Smooth muscle cell (in vitro differentiated cells): ENCODE results near the gene HCN2. TPM values are rescaled to one million over a fixed set of nuclear protein-coding genes. Genes with fewer than 3 reads are reported as not detected.

Experiments
- DNase-seq: peaks from one replicate; lab custom pipeline; 2025; ENCODE audit not compliant: unreplicated experiment; lab: John Stamatoyannopoulos, UW
- H2AFZ ChIP-seq: fragments of 200-600 bp; sonication (generic); 2 replicates; pipeline ENCODE4 v1.6.0; 2016; ENCODE audit warnings: antibody characterized with exemption, low read depth, mild to moderate bottlenecking
- H3F3A ChIP-seq: fragments of 200-600 bp; sonication (generic); 2 replicates; pipeline ENCODE4 v1.6.0; 2017; ENCODE audit warnings: antibody characterized with exemption, low read depth
- H3K27ac ChIP-seq: fragments of 200-600 bp; sonication (generic); 2 replicates; pipeline ENCODE4 v1.5.1; 2016; ENCODE audit warnings: low read depth, mild to moderate bottlenecking
- H3K27me3 ChIP-seq: fragments of 200-600 bp; sonication (generic); 2 replicates; pipeline ENCODE4 v1.6.1; 2016; ENCODE audit warnings: low read depth, mild to moderate bottlenecking
- H3K36me3 ChIP-seq: fragments of 200-600 bp; sonication (generic); 2 replicates; pipeline ENCODE4 v1.5.1; 2016; ENCODE audit warnings: low read depth
- H3K4me1 ChIP-seq: fragments of 200-600 bp; sonication (generic); 2 replicates; pipeline ENCODE4 v1.5.1; 2016; ENCODE audit warnings: low read depth
- H3K4me2 ChIP-seq: fragments of 200-600 bp; sonication (generic); 2 replicates; pipeline ENCODE4 v1.6.0; 2016; ENCODE audit warnings: mild to moderate bottlenecking
- H3K4me3 ChIP-seq: fragments of 200-600 bp; sonication (generic); 2 replicates; pipeline ENCODE4 v1.5.1; 2016; ENCODE audit warnings: mild to moderate bottlenecking
- H3K79me2 ChIP-seq: fragments of 200-600 bp; sonication (generic); 2 replicates; pipeline ENCODE4 v1.6.0; 2016; ENCODE audit warnings: low read depth, mild to moderate bottlenecking
- H3K9ac ChIP-seq: fragments of 200-600 bp; sonication (generic); 2 replicates; pipeline ENCODE4 v1.6.0; 2016; ENCODE audit warnings: low read depth
- H3K9me3 ChIP-seq: fragments of 200-600 bp; sonication (generic); replicated peaks from 2 replicates; pipeline ENCODE4 v1.5.1; 2016; ENCODE audit warnings: low read depth
- H4K20me1 ChIP-seq: fragments of 200-600 bp; sonication (generic); 2 replicates; pipeline ENCODE4 v1.6.0; 2016; ENCODE audit warnings: low read depth
- CTCF ChIP-seq: fragments of 200-600 bp; sonication (generic); IDR thresholded peaks from 2 replicates; pipeline ENCODE4 v1.5.1; 2017; ENCODE audit warnings: borderline replicate concordance, mild to moderate bottlenecking, antibody characterized with exemption; ENCODE audit not compliant: insufficient read depth, poor library complexity, severe bottlenecking
- WGBS: methylation state at CpG from one replicate; pipeline ENCODE4 v1.1.7; 2016; ENCODE audit warnings: low lambda C conversion rate; 5-methylcytosine and 5-hydroxymethylcytosine counted together
- polyA plus RNA-seq: library from polyadenylated mRNA; unstranded; fragments of >200 nt; fragmentation: Nextera tagmentation; extraction: Ambion mirVana; gene quantifications from 2 replicates; pipeline ENCODE4 v1.2.1, GENCODE V29; 2016
- total RNA-seq: library from RNA; depleted of rRNA; stranded (reverse); fragments of >200 nt; gene quantifications from 2 replicates; pipeline ENCODE4 v1.2.3, GENCODE V29; 2014

The HCN2 gene
- total and polyA plus RNA-seq, 2 experiments from 2014 or later: 0.49 to 0.81 TPM

- 95% methylated on average over 34 of the region's 34 CpGs for WGBS
- Histone ChIP-seq H3K27ac (no peak overlapping the region), H2AFZ (no peak overlapping the region), H4K20me1 (peaks cover 33% of the 10 kb centered on the region), H3K4me2 (no peak overlapping the region), H3F3A (no peaks in the 10 kb centered on the region), H3K4me1 (no peaks in the 10 kb centered on the region), H3K9me3 (no peaks in the 10 kb centered on the region), H3K4me3 (no peak overlapping the region), H3K79me2 (no peaks in the 10 kb centered on the region), H3K36me3 (no peaks in the 10 kb centered on the region), H3K9ac (no peak overlapping the region), H3K27me3 (no peaks in the 10 kb centered on the region)
- DNase-seq: no peak
- TF ChIP-seq CTCF: no peak
Measured at GRCh38 chr19:542173-542866, 47.4 kb upstream of the HCN2 start.

GRCh38 chr19:543910-544608, 45.6 kb upstream of the HCN2 start, which contains the start of gene GZMM:
TSS of gene GZMM (plus strand) at chr19:544053. CDS start at chr19:544072, 19 bp downstream.
- Histone ChIP-seq H2AFZ (no peak within 1 kb of the TSS), H4K20me1 (peaks cover 18% of the 10 kb centered on the region), H3F3A (no peaks in the 10 kb centered on the region), H3K27ac (no peak within 1 kb of the TSS), H3K79me2 (no peaks in the 10 kb centered on the region), H3K36me3 (no peaks in the 10 kb centered on the region), H3K9me3 (no peaks in the 10 kb centered on the region), H3K27me3 (no peaks in the 10 kb centered on the region), H3K4me1 (no peaks in the 10 kb centered on the region), H3K4me2 (no peak within 1 kb of the TSS), H3K9ac (no peak within 1 kb of the TSS), H3K4me3 (no peak within 1 kb of the TSS)
- 92% methylated on average over 31 of the region's 31 CpGs for WGBS
- no peak for DNase-seq
- TF ChIP-seq CTCF: no peak

GRCh38 chr19:547117-547516, 42.6 kb upstream of the HCN2 start:
- no peaks in the 10 kb centered on the region for H3K36me3 ChIP-seq
- no peak overlapping the region for H2AFZ ChIP-seq
- no peaks in the 10 kb centered on the region for H3K9me3 ChIP-seq
- no peak overlapping the region for H3K4me3 ChIP-seq
- WGBS: 93% methylated on average over 12 of the region's 15 CpGs
- DNase-seq: no peak
- H3K4me2 ChIP-seq: no peak overlapping the region
- H3F3A ChIP-seq: no peaks in the 10 kb centered on the region
- H3K9ac ChIP-seq: no peak overlapping the region
- no peak for TF ChIP-seq CTCF
- H3K4me1 ChIP-seq: no peaks in the 10 kb centered on the region
- H4K20me1 ChIP-seq: no peaks in the 10 kb centered on the region
- H3K27me3 ChIP-seq: no peaks in the 10 kb centered on the region
- no peaks in the 10 kb centered on the region for H3K79me2 ChIP-seq
- no peak overlapping the region for H3K27ac ChIP-seq
